Mesenteric fat pad (tissue), 1 donor: ENCODE results near the gene NT5DC3. TPM values are rescaled to one million over a fixed set of nuclear protein-coding genes. Genes with fewer than 3 reads are reported as not detected.

Source experiments
- DNase-seq: peaks from one replicate; pipeline ENCODE4 v3.0.0-alpha.2; 2020; ENCODE audit warnings: low spot score
- total RNA-seq: library from RNA; stranded (reverse); fragmentation: NEBNext Ultra II Directional; extraction: Animal tissue kit (Norgen Biotek cat#: 25700); gene quantifications from one replicate; pipeline ENCODE4 v1.2.1, GENCODE V29; 2021
- donor health status: DM: yes; HTN: yes; CAD: no.

NT5DC3 gene
- total RNA-seq, 1 donor from 2014 or later, result 7.1 TPM

DNA sequence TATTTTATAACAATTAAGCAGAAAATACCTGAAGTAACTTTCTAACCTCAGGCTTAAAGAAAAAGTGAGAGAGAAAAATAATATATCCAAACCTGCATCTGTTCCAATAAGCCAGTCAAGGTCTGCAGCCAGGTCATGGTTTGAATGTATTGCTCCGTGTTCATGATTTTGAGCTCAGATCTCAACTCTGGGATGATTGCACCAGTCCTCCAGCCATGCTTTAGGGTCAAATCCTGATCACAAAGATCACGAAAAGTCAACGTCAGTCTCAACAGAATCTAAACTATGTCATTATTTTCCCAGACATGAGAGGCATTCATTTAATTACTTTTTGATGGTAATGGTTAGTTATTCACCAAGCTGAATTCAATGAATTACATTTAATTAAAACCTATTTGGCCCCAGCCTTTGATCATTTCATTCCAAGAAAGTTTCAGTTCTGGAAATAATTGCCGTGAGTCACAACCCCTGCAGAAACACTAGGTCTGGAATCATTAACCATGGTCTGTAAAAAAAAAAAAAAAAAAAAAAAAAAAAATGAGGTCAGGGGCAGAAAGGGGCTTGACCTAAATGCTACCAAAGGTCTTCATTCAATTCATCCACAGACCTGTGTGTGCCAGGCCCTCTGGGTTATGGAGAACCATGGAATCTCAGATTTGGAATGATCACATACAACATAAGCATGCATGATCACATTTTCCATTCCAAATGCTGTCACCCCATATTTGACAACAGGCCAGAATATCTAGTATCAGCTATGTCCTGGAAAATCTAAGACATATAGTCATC lies 55.6 kb downstream of the NT5DC3 start:
- no peak for DNase-seq

DNA sequence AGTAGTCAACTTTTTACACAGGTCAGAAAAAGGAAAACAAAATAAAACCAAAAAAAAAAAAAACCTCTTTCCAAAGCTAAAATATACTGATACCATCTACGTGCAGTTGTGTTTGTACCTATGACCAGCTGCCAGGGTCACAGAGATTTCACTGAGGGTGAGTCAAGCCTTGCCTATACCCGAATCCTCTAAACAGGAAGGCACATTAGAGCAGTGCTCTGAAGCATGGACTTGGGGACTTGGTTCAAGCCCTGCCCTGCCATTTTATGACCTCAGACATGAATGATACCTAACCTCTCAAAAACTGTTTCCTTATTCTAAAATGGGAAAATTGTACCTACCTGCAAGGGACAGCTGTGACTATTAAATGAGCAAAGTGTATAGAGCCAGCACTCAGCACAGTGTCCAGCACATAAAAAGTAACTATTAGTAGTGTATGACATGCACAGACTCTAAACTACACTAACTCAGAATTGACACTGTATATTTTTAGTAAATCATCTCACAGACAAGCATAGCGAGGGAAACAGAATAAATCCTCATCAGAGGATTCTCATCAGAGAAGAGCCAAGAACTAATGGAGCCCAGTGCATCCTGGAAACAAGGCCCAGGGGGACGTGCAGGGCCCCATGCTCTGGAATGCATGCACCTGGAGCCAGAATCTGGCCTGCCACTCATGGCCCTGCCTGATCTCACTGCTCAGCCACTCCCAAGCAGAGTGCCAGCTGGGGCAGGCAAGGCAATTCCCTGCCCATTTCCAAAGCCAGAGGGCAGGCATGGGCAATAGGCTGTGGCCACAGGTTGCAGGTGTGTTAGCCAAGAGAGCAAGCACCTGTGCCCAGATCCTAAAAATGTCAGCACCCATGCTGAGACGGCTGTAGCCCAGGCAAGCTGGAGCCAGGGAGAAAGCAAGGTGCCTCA lies 57.0 kb downstream of the NT5DC3 start:
- no peak for DNase-seq

DNA sequence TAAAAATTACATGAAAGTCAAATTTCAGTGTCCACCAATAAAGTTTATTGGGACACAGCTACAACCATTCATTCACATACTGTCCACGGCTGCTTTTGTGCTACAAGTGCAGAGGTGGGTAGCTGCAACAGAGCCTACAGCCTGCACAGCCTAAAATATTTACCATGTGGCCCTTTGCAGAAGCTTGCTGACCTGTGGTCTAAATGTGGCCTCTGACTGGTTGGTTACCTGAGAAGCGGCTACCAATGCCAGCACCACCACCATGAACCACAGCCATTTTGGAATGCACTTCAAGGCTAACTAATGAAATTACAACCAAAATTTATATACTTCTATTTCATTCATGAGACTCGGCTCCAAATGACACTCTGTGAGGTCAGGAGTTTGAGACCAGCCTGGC lies 58.6 kb downstream of the NT5DC3 start:
- DNase-seq, result no peak

DNA sequence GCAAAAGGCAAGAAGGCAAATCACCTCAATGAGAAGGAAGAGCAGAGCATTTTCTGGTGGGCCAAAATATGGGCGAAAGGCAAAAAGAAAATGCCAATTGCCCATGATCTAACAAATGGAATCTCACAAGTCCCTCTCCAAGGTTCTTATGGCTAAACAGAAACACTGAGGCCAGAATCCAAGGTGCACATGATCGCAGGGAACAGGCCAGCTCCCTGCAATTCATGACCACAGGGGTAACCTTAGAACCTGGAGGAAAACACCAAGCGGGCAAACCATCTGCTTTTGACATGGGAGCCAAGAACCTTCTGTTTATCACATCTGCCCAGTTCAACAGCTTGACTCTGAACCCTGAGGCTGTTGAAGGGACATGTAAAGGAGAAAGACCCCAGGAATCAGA lies 60.0 kb downstream of the NT5DC3 start:
- DNase-seq, result no peak

DNA sequence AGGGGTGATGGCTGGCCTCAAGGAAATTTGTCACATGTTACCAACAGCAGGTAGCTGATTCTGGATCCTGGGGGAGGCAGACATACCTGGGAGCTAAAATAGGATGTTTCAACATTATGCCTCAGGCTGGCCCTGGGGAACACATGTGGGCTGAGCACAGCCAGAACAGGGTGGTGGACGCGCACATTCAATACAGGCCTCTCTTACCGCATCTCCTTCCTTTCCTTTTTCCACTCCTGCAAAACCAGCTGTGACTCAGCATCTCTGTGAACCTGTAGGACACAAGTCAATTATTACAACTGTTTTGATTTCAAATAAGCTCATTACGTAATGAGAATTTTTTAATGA lies 61.0 kb downstream of the NT5DC3 start:
- no peak for DNase-seq

DNA sequence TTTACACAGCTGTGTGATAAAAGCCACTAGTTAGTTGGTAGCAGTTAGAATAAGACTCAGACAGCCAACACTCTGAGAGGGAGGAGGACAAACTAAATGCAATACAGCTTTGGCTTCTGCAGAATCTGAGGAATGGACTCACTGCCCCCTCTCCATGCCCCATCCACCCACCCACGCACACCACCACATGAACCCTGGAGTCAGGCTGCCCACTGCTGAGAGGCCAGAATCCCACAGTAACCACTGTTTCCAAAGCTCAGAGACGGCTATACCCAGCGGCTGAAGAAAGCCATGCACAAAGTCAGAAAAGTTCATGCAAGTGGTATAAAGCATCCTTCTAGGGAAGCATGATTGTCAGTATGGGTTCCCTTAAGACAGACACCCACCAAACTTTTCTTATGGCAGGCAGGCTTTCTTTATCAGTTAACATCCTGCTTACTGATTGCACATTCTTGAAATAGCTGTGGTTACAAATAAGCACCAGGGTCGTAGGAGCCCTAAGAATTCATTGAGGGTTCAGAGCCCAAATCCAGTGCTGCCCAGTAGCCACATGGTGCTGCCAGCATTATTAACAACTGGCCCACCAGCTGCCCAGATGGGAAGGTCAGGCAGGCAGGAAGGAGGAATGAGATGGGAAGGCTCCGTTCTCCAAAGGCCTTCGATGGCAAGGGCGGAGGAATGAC lies 61.5 kb downstream of the NT5DC3 start:
- DNase-seq, result no peak

DNA sequence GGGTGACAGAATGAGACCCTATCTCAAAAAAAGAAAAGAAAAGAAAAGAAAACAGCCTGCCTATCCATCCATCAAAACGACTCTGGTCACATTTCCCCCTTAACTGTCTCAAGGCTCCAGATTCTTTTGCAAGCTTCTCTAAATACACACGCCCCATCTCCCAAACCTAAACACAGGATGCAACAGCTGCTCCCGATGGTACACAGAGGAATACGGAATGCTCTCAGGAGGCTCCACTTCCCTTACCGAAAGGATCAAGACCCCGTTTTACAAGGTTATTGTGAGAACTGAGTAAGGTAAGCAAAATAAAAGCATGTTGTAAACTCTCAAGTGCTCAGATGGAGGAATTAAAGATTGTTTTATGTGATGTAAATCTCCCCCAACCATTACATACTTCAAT lies 62.3 kb downstream of the NT5DC3 start:
- no peak for DNase-seq

DNA sequence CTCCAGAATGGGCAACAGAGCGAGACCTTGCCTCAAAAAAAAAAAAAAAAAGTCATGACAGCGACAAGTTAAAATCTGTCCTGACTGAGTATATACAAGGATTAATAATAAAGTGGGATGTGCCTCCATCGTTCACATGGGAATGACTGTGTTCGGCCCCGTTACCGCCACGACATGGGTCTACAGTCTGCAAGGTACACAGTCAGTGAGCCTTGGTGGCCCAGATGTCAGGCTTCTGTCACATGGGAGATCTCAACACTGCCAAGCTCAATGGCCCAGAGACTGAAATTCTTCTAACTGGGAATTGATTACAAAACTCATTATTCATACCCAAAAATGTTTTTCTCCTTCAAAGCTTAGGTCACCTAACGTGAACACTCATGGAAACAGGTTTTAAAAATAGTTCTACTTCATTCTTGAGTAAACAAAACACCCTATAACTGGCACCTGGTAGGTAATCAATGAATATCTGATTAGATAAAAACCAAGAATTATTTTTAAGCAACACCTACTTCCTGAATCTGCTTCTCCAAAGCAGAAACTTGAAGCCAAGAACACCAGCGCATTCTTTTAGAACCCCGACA lies 66.0 kb downstream of the NT5DC3 start:
- no peak for DNase-seq

DNA sequence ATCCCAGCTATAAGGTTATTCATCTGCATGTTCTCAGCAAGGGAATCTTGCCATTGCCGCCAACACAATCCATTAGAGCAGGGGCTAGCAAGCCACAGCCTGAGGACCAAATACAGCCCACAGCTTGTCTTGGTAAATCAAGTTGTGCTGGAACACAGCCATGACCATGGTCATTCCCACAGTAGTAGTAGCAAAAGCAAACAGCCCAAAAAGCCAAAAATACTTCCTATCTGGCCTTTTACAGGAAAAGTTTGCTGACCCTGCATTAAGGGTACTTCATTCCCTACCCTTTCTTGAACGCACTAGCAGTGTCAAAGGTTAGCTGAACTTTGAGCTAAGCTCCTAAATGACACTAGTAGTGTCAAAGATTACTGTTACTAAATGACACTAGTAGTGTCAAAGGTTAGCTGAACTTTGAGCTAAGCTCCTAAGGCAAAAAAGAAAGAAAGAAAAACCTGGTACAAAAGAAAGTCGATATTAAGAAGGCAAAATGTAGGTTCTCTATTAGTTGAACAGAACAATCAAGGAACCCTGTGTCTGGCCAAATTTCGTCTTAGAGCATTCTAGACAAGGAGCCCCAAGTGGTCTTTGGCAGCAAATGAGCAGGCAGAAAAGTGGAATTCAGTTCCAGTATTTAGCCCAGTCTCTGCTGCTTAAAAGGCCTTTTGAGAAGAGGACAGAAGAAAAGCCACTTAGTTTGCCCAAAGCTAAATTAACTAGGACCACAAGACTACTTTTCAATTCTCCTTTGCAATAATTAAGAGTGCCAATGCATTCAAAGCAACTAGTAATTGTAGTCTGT lies 67.7 kb downstream of the NT5DC3 start:
- no peak for DNase-seq

DNA sequence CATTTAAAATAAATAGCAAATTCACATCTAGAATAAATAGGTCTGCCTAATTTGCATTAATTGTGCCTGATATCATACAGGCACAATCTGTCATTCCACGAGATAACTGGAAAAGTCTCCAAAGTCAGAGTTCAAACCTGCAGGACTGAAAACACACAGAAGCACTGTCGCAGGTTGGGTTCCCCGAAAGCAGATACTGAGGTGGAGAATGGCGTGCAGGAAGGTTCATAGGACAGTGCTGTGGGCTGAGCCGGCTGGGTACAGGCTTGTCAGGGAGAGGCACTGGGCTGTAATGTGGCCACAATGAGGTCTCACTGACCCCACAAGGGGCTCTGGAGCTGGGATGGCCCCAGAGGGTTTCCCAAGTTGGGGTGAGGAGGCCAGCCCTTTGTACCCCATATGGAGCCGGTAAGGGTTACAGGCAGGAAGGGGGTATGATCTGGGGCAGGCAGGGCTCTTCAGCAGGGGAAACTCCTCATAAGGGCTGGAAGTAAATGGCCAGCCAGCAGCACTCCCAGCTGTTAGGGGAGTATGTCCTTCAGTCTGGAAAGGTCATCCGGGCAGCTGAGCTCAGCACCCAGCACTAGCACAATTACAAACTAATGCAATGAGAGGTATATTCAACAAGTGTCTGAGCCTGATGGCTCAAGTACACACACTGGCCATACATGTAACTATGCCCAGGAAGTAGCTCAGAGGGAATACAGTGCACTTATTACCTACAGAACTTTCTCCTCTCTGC lies 68.5 kb downstream of the NT5DC3 start:
- DNase-seq, result no peak

DNA sequence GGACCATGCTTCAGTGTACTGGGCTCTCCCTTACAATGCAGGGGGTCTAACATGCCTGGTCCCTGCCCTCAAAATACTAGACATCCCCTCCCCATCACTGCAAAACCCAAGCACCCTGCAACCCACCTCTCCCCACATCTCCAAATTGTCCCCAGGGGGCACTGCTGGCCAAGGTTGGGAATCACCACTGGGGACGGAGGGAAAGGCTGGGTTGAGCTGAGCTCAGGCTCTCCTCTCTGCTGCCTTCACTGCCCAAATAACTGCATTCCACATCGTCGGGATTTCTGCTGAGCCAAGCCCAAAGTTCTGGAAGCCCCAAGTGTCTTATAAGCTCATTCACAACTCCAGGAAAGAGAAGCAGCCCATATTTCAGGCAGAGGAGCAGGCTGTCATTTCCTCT lies 69.6 kb downstream of the NT5DC3 start:
- no peak for DNase-seq

DNA sequence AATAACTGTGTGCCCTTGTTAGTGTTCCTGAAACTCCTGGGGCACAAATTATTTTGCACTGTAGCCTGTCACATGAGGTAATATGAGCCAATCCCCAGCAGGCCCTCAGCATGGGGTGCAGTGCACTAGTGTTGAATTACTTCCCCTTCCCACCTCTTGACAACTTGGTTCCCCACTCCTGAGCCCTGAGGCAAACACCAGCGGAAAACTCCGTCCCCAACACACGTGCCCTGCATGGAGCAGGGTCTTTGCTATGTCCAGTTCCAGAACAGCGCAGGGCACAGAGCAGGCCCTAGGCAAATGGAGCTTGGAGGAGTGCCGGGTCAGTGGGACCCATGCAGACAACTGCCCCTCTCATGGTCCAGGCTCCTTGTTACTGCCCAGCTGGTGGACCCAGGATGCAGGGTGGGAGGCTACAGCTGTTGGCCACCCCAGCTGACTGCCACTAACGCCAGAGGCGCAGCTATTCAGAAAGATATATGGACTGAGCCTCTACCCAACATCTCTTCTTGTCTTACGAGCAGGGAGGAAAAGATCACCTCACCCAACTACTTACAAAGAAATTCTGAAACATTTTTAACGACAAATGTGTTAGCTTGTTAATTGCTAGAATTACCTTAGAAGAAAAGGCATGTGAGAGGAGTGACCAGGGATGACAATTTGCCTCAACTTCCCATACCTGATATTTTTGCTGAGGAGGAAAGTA lies 71.6 kb downstream of the NT5DC3 start:
- no peak for DNase-seq

DNA sequence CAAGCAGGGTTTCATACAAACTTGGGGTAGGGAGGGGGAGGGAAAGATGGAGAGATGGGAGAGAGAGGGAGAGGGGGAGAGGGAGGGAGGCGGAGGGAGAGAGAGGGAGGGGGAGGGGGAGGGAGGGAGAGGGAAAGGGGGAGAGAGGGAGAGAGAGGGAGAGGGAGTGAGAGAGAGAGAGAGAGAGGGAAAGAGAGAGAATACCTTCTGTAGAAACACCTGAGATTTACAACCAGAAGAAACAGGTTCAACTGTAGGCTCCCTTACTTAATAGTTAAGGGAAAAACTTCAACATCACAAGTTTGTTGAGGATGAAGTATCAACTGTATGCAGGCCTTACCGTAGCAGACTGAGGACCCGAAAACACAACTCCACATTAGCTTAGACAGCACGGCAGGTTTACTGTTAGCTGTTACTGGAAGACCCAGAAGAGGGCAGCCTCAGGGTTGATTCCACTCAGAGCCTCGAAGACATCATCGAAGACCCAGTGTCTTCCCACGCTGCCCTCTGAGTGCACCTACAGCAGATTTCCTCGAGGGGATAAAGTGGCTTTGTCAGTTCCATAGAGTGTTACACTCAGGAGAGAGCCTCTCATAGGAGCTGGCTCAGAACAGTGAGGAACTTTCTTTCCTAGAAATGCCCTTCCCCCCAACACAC lies 72.4 kb downstream of the NT5DC3 start:
- DNase-seq, result no peak

DNA sequence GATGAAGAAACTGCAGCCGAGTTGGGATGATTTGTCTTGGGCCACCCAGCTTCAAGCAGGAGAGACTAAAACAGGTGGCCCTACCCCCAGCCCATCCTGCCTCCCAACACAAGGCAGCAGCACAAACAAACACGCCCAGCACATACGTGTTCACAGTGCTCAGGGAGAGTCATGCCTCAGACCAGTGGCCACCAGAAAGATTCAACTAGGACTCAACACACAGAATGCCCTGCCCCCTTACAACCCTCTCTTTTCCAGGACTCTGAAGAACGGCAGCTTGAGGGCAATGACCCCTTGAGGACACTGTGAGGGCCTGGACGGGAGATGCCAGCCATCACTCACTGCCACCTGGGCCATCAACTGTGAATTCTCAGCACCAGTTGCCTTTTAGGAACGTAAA lies 75.0 kb downstream of the NT5DC3 start:
- no peak for DNase-seq

DNA sequence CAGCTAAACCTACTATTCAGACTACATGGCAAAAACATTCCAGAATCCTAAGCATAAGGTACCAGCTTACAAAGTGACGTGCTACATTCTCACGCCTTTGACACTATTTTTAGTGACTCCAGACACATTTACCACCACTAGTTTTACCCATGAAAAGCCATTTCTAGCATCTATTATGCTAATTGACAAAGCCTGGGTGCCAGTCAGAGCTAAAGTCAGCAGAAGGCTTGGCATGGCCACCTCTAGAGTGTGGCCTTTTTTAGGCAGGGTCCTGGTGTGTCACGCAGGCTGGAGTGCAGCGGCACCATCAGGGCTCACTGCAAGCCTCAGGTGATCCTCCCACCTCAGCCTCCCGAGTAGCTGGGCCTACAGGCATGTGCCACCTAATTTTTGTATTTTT lies 75.7 kb downstream of the NT5DC3 start:
- DNase-seq, result no peak

DNA sequence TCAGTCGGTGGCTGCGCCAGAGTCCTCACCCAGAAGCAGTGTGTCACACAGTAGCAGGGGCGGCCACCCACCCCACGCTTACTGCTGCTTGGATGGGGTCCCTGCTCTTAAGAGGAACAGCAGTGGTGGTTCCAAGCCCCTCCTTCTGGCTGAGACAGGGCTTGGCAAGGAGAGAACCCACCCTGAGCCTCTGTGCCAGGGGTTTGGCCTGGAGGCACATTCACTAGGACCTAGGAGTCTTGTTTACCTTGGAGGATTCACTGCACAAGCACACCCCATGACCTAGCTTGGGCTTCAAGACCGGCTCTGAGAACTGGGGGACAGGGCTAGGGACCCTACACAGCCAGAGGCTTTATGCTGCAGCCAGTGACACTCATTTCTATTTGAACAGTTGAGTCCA lies 78.6 kb downstream of the NT5DC3 start:
- no peak for DNase-seq

DNA sequence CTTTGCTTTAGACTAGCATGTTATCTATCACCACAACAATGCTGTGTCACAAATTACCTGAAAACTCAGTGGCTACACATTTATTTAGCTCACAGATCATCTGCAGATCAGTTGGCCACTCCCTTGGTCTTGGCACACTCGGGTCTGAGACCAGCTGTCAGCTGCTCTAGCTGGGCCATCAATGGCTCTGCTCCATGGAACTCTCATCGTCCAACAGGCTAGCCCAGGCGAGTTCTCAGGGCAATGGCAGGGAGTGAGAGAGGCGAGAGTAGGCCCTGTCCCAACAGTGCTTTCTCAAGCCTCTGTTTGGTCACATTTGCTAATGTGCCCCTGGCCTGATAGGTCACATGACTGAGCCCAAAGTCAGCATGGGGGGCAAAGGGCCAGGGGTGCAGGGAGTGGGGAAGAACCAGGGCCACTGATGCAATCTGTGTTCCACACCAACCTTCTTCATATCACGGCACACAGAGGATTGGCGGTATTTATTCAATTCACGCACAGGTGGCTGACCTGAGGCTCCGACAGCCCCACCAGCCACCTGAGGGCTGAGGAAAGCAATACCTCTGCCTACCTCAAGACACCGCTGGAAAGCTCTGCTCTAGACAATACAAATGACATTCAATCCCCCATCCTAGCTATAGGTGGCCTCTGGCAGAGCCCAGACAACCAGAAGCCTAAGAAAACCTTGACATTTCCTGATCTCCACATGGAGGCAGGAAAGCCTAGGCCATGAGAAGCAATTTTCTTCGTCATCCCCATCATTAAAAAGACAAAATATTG lies 82.5 kb downstream of the NT5DC3 start:
- no peak for DNase-seq

DNA sequence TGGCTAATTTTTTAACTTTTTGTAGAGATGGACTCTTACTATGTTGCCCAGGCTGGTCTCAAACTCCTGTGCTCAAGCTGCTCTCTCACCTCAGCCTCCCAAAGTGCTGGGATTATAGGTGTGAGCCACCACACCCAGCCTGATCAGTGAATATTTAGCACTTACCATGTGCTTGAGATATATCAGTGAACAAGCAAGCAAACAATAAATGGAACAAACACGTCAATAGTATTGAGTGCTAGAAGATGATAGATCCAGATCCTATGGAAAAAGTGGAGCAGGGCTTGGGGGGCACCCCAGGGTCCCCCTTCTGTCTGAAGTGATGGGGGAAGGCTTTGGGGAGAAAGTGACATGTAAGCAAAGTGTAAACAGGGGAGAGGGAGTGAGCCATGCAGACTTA lies 83.8 kb downstream of the NT5DC3 start:
- no peak for DNase-seq
